GM11168 (cell line): ENCODE results near the gene NCS1.

ENCODE experiments used
- in situ Hi-C: fragments of 300-500 bp; cut with MboI; formaldehyde crosslinking; loops from one replicate; pipeline ENCODE4 v1.12.0; 2022; ENCODE audit warnings: low sequenced_read_pairs; ENCODE audit not compliant: unreplicated experiment

NCS1 gene

DNA sequence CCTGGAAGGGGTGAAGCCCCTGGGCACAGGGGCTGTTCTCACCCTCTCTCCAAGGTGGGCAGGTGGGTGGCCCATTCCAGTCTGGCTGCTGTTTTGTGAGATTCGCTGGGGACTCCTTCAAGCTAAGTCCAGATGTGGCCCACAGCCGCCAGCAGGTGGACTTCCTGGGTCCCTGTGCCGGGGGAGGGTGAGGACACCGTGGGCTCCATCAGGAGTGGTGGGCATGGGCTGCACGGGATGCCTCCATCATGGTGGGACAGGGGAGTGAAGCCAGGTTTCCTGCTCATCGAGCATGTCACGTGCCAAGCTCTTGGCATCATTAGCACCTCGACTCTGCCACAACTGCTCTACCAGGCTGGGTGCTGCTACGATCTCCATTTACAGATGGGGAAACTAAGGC is 1.8 kb downstream of the NCS1 start:
- in situ Hi-C loops: no loop called here

GRCh38 chr9:130174920-130175321 is 2.7 kb downstream of the NCS1 start:
- in situ Hi-C loops: no loop called here

GRCh38 chr9:130175355-130175754 is 3.2 kb downstream of the NCS1 start:
- in situ Hi-C loops: no loop called here

GRCh38 chr9:130176760-130177159 is 4.6 kb downstream of the NCS1 start:
- in situ Hi-C loops: no loop called here

- in situ Hi-C loops: no loop called here
Measured at GRCh38 chr9:130177898-130178805, 5.9 kb downstream of the NCS1 start.

- in situ Hi-C loops: no loop called here
Measured at GRCh38 chr9:130179331-130179907, 7.2 kb downstream of the NCS1 start.

GRCh38 chr9:130180516-130180915 is 8.3 kb downstream of the NCS1 start:
- in situ Hi-C loops: no loop called here

GRCh38 chr9:130181678-130182380 is 9.6 kb downstream of the NCS1 start:
- in situ Hi-C loops: no loop called here

DNA sequence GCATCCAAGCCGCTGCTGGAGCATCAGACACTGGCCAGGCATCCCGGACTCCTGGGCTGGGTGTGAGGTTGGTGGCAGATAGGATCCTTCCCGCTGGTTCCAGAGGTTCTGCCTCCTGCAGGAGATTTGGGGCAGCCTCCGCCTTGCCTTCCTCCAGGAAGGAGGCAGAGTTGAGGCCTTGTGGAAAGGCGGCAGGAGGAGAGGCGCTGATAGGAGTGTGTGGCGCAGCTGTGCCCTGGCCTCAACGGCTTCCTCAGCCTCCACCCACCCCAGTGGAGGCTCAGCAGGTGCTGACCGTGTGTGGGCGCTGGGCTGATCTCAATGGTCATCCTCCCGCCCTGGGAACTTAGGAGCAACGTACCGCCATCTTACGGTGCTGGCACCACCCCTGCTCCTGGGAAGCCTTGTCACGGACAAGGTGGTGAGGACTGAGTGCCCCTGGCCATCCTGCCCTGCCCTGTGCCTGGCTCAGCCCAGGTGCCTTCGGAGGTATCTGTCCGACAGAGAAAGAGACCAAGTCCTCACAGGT is 10.2 kb downstream of the NCS1 start:
- in situ Hi-C loops: no loop called here

- in situ Hi-C loops: no loop called here
Measured at GRCh38 chr9:130183133-130183762, 11.0 kb downstream of the NCS1 start.

GRCh38 chr9:130185017-130185416 is 12.8 kb downstream of the NCS1 start:
- in situ Hi-C loops: no loop called here

DNA sequence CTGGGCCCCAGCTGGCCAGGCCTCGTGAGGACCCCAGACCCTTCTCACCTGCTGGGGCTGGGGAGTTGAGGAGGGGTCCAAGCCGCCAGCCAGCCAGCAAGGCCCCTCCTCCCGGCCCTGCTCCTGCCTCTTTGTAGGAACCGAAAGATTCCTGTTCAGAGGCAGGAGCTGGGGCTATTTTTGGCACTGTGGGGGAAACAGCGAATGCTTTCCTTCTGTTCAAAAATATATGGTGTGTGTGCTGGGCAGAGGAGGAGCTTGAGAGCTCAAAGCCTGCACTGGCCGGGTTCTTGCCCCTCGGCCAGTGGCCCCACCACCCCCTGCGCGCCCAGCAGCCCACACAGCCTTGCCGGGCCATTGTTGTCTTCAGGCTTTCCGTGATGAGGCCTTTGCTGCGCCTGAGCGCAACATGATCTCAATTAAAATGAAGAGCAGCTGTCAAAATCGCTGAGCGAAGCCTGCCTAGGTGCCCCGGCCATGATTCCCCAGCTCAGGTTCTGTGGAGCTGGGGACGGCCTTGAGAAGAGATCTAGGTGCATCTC is 13.4 kb downstream of the NCS1 start:
- in situ Hi-C loops: no loop called here

- in situ Hi-C loops: no loop called here
Measured at GRCh38 chr9:130186051-130186450, 13.8 kb downstream of the NCS1 start.

- in situ Hi-C loops: no loop called here
Measured at GRCh38 chr9:130186839-130187522, 14.8 kb downstream of the NCS1 start.

DNA sequence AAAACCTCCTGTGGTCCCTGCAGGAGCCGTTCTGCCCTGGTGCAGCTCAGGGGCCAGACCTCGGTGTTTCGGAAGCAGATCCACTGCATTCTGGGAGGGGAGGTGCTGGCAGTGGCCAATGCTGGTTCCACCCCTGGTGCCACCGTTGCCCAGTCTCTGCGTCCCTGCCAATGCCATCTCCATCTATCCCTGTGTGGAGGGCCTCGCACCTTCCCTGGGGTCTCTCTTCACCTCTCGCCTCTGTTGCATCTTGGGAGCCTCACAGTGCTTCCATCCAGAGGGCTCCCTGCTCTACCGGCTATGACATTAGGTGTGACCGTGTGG is 15.3 kb downstream of the NCS1 start:
- in situ Hi-C loops: no loop called here

DNA sequence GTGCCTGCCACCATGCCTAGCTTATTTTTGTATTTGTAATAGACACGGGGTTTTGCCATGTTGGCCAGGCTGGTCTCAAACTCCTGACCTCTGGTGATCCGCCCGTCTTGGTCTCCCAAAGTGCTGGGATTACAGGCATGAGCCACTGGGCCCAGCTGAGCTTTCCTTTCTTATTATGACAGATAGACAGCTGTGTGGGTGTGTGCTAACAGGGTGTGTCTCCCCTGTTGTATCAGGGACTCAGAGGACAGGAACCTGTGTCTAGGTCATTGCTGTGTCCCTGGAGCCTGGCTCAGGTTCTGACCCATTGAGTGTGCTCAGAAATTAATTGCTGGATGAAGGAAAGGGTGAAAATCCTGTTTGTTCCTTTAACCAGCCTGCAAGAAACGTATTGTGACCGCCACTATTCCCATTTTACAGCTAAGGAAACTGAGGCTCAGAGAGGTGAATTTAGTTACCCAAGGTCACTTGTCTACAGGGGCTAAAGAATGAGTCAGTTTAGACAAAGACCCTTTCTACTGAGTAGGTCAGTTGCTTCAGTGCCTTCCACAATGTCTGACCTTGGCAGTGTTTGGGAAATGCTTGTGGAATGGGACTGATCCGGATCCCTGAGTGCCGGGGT is 16.8 kb downstream of the NCS1 start:
- in situ Hi-C loops: no loop called here

DNA sequence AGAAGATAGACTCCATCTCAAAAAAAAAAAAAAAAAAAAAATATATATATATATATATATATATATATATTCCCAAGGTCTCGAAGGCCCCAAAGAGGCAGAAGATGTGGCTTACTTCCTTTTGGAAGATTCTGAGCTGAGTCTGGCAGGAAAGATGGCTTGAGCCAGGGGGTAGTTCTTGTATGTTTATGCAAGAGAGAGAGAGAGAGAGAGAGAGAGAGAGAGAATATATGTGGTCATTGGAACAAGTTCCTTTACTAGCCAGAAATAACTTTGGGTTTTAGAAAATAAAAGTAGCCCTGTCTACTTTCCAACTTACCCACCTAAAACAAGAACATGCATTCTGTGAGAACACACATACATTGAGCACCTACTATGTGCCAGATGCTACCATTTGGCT is 17.6 kb downstream of the NCS1 start:
- in situ Hi-C loops: no loop called here

DNA sequence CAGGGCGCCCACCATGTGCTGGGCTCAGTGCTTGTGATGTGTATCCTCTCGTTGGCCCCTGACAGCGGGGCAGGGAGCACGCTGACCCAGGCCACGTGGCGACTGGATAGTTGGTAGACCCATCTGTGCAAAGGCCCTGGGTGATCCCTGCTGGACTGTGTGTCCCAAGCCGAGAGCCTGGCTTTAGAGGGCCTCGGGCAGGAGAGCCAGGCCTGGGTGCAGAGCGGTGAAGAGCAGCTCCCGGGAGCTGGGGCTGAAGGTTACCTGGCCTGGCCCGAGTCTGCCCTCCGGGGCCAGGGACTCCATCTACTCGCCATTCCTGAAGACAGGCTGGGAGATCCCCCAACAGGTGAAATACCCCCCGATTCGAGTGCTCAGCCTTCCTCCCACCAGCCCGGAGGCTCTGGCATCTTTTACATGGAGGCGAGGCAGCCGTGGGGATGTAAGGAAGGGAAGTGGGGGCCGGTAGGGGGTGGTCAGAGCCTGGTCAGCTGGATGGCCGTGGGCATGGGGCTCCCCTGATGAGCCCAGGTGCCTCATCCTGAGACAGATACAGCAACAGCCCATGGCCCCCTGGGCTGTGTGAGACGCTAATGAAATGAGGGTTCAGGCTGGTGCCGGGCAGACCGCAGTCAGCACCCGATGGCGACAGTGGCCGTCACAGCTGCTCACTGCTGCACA is 19.0 kb downstream of the NCS1 start:
- in situ Hi-C loops: no loop called here

DNA sequence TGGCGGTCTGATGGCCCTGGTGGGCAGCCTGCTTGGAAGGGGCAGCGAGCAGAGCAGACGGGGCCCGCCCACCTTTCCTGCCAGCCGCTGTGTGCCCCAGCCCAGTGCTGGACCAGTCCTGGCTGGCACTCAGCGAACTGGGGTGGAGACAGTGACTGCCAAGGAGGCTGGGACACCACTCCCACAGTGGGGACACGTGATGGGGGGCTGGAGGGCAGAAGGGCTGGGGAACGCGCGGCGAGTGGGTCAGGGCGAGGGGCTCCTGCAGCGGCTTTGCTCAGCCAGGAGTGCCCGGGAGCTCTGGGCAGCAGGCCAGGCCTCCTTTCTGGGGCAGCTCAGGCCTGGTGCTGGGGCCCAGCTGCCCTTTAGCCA is 19.5 kb downstream of the NCS1 start:
- in situ Hi-C loops: no loop called here
